H1 (cell line): ENCODE data around the gene CALY. TPM values are rescaled to one million over a fixed set of nuclear protein-coding genes. Genes with fewer than 3 reads are reported as not detected.

Source experiments
- CTCF ChIA-PET: fragments of 300-600 bp; sonication (Branson Sonifier 250); formaldehyde crosslinking; loops from one replicate; lab custom pipeline; 2021; ENCODE audit not compliant: partially characterized antibody; lab: Charles Lee
- POLR2A ChIA-PET: fragments of 300-600 bp; sonication (Branson Sonifier 250); formaldehyde crosslinking; loops from one replicate; lab custom pipeline; 2021; ENCODE audit warnings: inconsistent platforms; ENCODE audit not compliant: partially characterized antibody; lab: Charles Lee
- DNase-seq, 2 experiments: peaks; one replicate each; pipeline versions ENCODE4 v3.0.0 to v3.0.0-alpha.2; 2010 to 2022; ENCODE audit warnings: low spot score in 2 of 2, low read depth in 1 of 2, mixed read lengths in 1 of 2
- FAIRE-seq: peaks from 2 replicates; lab custom pipeline; 2011; peaks lifted over from hg19 to GRCh38; lab: Jason Lieb, UNC
- H2AFZ ChIP-seq: 2 replicates; pipeline ENCODE4 v1.8.1; 2012; ENCODE audit warnings: low read length, inconsistent platforms
- H2AK5ac ChIP-seq: 2 replicates; pipeline ENCODE4 v1.6.1; 2013; ENCODE audit warnings: low read depth, low read length
- H2BK120ac ChIP-seq: replicated peaks from 2 replicates; pipeline ENCODE3; 2013; ENCODE audit warnings: low read depth, low read length, inconsistent platforms
- H2BK12ac ChIP-seq: 2 replicates; pipeline ENCODE4 v1.6.1; 2013; ENCODE audit warnings: low read depth, low read length
- H2BK15ac ChIP-seq: 2 replicates; pipeline ENCODE4 v1.6.1; 2013; ENCODE audit warnings: low read length
- H2BK20ac ChIP-seq: 2 replicates; pipeline ENCODE4 v1.6.1; 2013; ENCODE audit warnings: low read length
- H2BK5ac ChIP-seq: 2 replicates; pipeline ENCODE4 v1.6.1; 2013; ENCODE audit warnings: low read depth, low read length
- H3K14ac ChIP-seq: 2 replicates; pipeline ENCODE4 v1.6.1; 2013; ENCODE audit warnings: inconsistent platforms; ENCODE audit not compliant: insufficient read length
- H3K18ac ChIP-seq: 2 replicates; pipeline ENCODE4 v1.6.1; 2013; ENCODE audit warnings: low read length; ENCODE audit errors: extremely low read depth
- H3K23ac ChIP-seq: 2 replicates; pipeline ENCODE4 v1.6.1; 2013; ENCODE audit warnings: inconsistent platforms; ENCODE audit not compliant: insufficient read length
- H3K23me2 ChIP-seq: 2 replicates; pipeline ENCODE4 v1.6.1; 2013; ENCODE audit warnings: low read depth, low read length
- H3K27ac ChIP-seq: 2 replicates; pipeline ENCODE4 v1.6.1; 2011; ENCODE audit warnings: low read depth, low read length, inconsistent platforms
- H3K27me3 ChIP-seq, 4 experiments: replicated peaks in 1 of 4; 1 replicate in 1 of 4; 2 replicates in 3 of 4; pipeline versions ENCODE4 v1.6.1 to v1.8.1; 2011 to 2013; ENCODE audit warnings: low read length in 3 of 4, mild to moderate bottlenecking in 3 of 4, inconsistent platforms in 2 of 4, mixed read lengths in 2 of 4, moderate library complexity in 1 of 4; ENCODE audit not compliant: control insufficient read depth in 3 of 4, insufficient read depth in 3 of 4; ENCODE audit errors: extremely low read depth in 1 of 4
- H3K36me3 ChIP-seq, 4 experiments: 2 replicates each; pipeline versions ENCODE4 v1.6.1 to v1.8.1; 2011 to 2013; ENCODE audit warnings: mild to moderate bottlenecking in 4 of 4, low read length in 3 of 4, moderate library complexity in 2 of 4, control low read depth in 1 of 4, inconsistent platforms in 1 of 4; ENCODE audit not compliant: insufficient read depth in 4 of 4, control insufficient read depth in 2 of 4
- H3K4ac ChIP-seq: replicated peaks from 2 replicates; pipeline ENCODE3; 2013; ENCODE audit warnings: low read length, low read depth, mixed read lengths, inconsistent platforms; ENCODE audit not compliant: insufficient read length
- H3K4me1 ChIP-seq, 4 experiments: replicated peaks in 1 of 4; 1 replicate in 1 of 4; 2 replicates in 3 of 4; pipeline versions ENCODE4 v1.6.1 to v1.8.1; 2011 to 2013; ENCODE audit warnings: low read length in 3 of 4, inconsistent platforms in 2 of 4, mixed read lengths in 1 of 4; ENCODE audit not compliant: insufficient read depth in 4 of 4, control insufficient read depth in 3 of 4
- H3K4me2 ChIP-seq, 2 experiments: 2 replicates each; pipeline versions ENCODE4 v1.6.1 to v1.8.1; 2011 to 2013; ENCODE audit warnings: low read depth in 2 of 2, low read length in 2 of 2, control low read depth in 1 of 2, inconsistent platforms in 1 of 2, mild to moderate bottlenecking in 1 of 2; ENCODE audit not compliant: insufficient read depth in 1 of 2
- H3K4me3 ChIP-seq, 4 experiments: fragments of 200-600, 300-600 bp in 1 of 4; sonication (generic), shearing (Covaris generic), sonication (Bioruptor Twin) in 1 of 4; 2 replicates each; pipeline versions ENCODE4 v1.5.1 to v1.8.1; 2011 to 2016; ENCODE audit warnings: low read length in 4 of 4, low read depth in 3 of 4, control low read depth in 2 of 4, inconsistent platforms in 2 of 4, mild to moderate bottlenecking in 2 of 4, mixed read lengths in 1 of 4, moderate library complexity in 1 of 4; ENCODE audit not compliant: insufficient read depth in 2 of 4; ENCODE audit errors: extremely low read depth in 1 of 4
- H3K56ac ChIP-seq: replicated peaks from 2 replicates; pipeline ENCODE3; 2013; ENCODE audit warnings: low read depth, mild to moderate bottlenecking, mixed read lengths, low read length, inconsistent platforms; ENCODE audit not compliant: insufficient read length
- H3K79me1 ChIP-seq: 2 replicates; pipeline ENCODE4 v1.6.1; 2013; ENCODE audit warnings: low read depth, low read length, control low read depth
- H3K79me2 ChIP-seq, 2 experiments: 2 replicates each; pipeline versions ENCODE4 v1.6.1 to v1.8.1; 2012 to 2013; ENCODE audit warnings: low read length in 2 of 2, mild to moderate bottlenecking in 2 of 2, inconsistent platforms in 1 of 2; ENCODE audit not compliant: insufficient read depth in 2 of 2, control insufficient read depth in 1 of 2
- H3K9ac ChIP-seq, 4 experiments: replicated peaks in 1 of 4; 1 replicate in 1 of 4; 2 replicates in 3 of 4; pipeline versions ENCODE4 v1.6.1 to v1.8.1; 2011 to 2013; ENCODE audit warnings: low read depth in 3 of 4, low read length in 3 of 4, control low read depth in 2 of 4, mild to moderate bottlenecking in 2 of 4, moderate library complexity in 2 of 4, inconsistent platforms in 1 of 4; ENCODE audit errors: extremely low read depth in 1 of 4
- H3K9me3 ChIP-seq, 2 experiments: 2 replicates each; pipeline versions ENCODE4 v1.6.1 to v1.8.1; 2012 to 2013; ENCODE audit warnings: mild to moderate bottlenecking in 2 of 2, moderate library complexity in 2 of 2, control low read depth in 1 of 2, inconsistent platforms in 1 of 2, low read depth in 1 of 2, low read length in 1 of 2, mixed read lengths in 1 of 2; ENCODE audit not compliant: insufficient read depth in 2 of 2
- H4K20me1 ChIP-seq, 2 experiments: replicated peaks in 1 of 2; 2 replicates each; pipeline versions ENCODE3 to v1.8.1; 2011 to 2013; ENCODE audit warnings: inconsistent platforms in 2 of 2, low read length in 2 of 2, mild to moderate bottlenecking in 1 of 2; ENCODE audit not compliant: insufficient read depth in 2 of 2, control insufficient read depth in 1 of 2
- H4K5ac ChIP-seq: 2 replicates; pipeline ENCODE4 v1.6.1; 2013; ENCODE audit warnings: low read length, low read depth, mixed read lengths, inconsistent platforms; ENCODE audit not compliant: insufficient read length
- H4K8ac ChIP-seq: 2 replicates; pipeline ENCODE4 v1.8.0; 2013; ENCODE audit warnings: mild to moderate bottlenecking, moderate library complexity, low read length, inconsistent platforms; ENCODE audit not compliant: insufficient read depth; ENCODE audit errors: extremely low read depth
- H4K91ac ChIP-seq: replicated peaks from 2 replicates; pipeline ENCODE3; 2013; ENCODE audit warnings: low read length, mixed read lengths, inconsistent platforms; ENCODE audit not compliant: insufficient read length
- CEBPB ChIP-seq: IDR thresholded peaks from 2 replicates; pipeline ENCODE4 v1.6.1; 2012; ENCODE audit warnings: low read depth, low read length
- FOSL1 ChIP-seq: IDR thresholded peaks from 2 replicates; pipeline ENCODE4 v1.6.1; 2011; ENCODE audit warnings: mild to moderate bottlenecking, low read depth, low read length, moderate library complexity; ENCODE audit not compliant: insufficient read depth
- GTF2F1 ChIP-seq: IDR thresholded peaks from 2 replicates; pipeline ENCODE4 v1.6.1; 2012; ENCODE audit warnings: low read depth, low read length, improper control_type of control experiment, borderline replicate concordance
- HDAC2 ChIP-seq, 2 experiments: fragments of 300-600 bp in 1 of 2; sonication (generic) in 1 of 2; IDR thresholded peaks; 2 replicates each; pipeline ENCODE4 v1.6.1; 2011 to 2012; ENCODE audit warnings: low read depth in 2 of 2, low read length in 2 of 2, mild to moderate bottlenecking in 2 of 2, moderate library complexity in 2 of 2, borderline replicate concordance in 1 of 2, inconsistent platforms in 1 of 2
- JUND ChIP-seq: IDR thresholded peaks from 2 replicates; pipeline ENCODE4 v1.6.1; 2011; ENCODE audit warnings: mild to moderate bottlenecking, improper control_type of control experiment, low read length
- POLR2A ChIP-seq, 2 experiments: IDR thresholded peaks; 1 replicate in 1 of 2; 2 replicates in 1 of 2; pipeline ENCODE4 v1.6.1; 2011; ENCODE audit warnings: low read depth in 2 of 2, low read length in 2 of 2, mild to moderate bottlenecking in 2 of 2; ENCODE audit errors: control extremely low read depth in 1 of 2
- POLR2AphosphoS5 ChIP-seq: IDR thresholded peaks from 2 replicates; pipeline ENCODE4 v1.6.1; 2011; ENCODE audit warnings: low read depth, low read length
- POU5F1 ChIP-seq: IDR thresholded peaks from 2 replicates; pipeline ENCODE4 v1.6.1; 2011; ENCODE audit warnings: low read depth, mild to moderate bottlenecking, low read length, moderate library complexity
- SIN3A ChIP-seq, 2 experiments: IDR thresholded peaks in 1 of 2; conservative IDR thresholded peaks in 1 of 2; 2 replicates each; pipeline ENCODE4 v1.6.1; 2011 to 2012; ENCODE audit warnings: low read length in 2 of 2, improper control_type of control experiment in 1 of 2, low read depth in 1 of 2, mild to moderate bottlenecking in 1 of 2
- WGBS, 2 experiments: shearing (Covaris generic) in 1 of 2; methylation state at CpG; one replicate each; pipeline versions ENCODE4 v1.1.6 to v1.1.7; 2013 to 2015; ENCODE audit warnings: low lambda C conversion rate in 2 of 2, mixed read lengths in 2 of 2, inconsistent platforms in 1 of 2, low coverage in 1 of 2, missing lambda C conversion rate in 1 of 2; ENCODE audit not compliant: insufficient replicate concordance in 2 of 2, insufficient coverage in 1 of 2, insufficient read length in 1 of 2; ENCODE audit errors: extremely low coverage in 1 of 2, missing lambda C conversion rate in 1 of 2; 5-methylcytosine and 5-hydroxymethylcytosine counted together
- polyA plus RNA-seq, 7 experiments: library from polyadenylated mRNA; depleted of rRNA in 3 of 7; stranded (reverse) in 5 of 7; unstranded in 2 of 7; fragments of >200 nt in 5 of 7; fragments of 200-250 nt in 2 of 7; gene quantifications; 1 replicate in 5 of 7; 2 replicates in 1 of 7; 4 replicates in 1 of 7; pipeline versions ENCODE4 v1.2.1 to v1.2.3, GENCODE V29; 2011 to 2013; ENCODE audit warnings: missing spikeins in 2 of 7, mixed read lengths in 2 of 7
- total RNA-seq: library from RNA; stranded (reverse); fragmentation: NEBNext Ultra II Directional; extraction: Animal tissue kit (Norgen Biotek cat#: 25700); gene quantifications from 2 replicates; pipeline ENCODE4 v1.2.1, GENCODE V29; 2021
- TF ChIP-seq, protein P1 (sequence below), 3 experiments: IDR thresholded peaks; 1 replicate in 2 of 3; 2 replicates in 1 of 3; pipeline versions ENCODE4 v1.5.1 to v1.6.1; 2011; ENCODE audit warnings: low read length in 3 of 3, mild to moderate bottlenecking in 3 of 3, inconsistent platforms in 2 of 3, low read depth in 1 of 3, moderate library complexity in 1 of 3; ENCODE audit not compliant: insufficient read depth in 1 of 3; ENCODE audit errors: control extremely low read depth in 1 of 3

CALY gene
- total and polyA plus RNA-seq, 2 of the 8 experiments (the other 6 are each of a cell fraction or from before 2014, with no cell fraction given), result 1.3 to 1.5 TPM

DNA sequence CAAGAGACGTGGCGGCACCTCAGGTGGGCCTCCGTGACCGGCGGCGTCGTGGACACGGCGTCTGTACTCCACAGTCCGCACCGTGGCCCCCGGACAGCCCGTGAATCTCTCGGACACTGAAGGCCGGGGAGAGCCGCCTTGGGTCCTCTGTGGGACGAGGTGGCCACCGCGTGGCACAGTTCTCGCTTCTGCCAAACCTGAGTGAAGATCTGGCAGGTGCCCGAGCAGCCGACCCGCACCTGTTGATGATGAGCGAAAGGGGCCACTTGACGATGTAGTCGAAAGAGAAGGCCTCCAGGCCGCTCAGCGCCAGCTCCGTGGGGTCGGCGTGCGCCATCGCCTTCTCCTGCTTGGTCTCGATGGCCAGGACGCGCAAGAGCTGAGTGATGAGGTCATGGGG lies 51.5 kb downstream of the CALY start:
- Histone ChIP-seq H2BK5ac (no peak overlapping the region), H4K8ac (no peak overlapping the region), H2BK12ac (no peak overlapping the region), H2BK15ac (no peak overlapping the region), H3K9ac (no peak overlapping the region), H3K4me3 (no peak overlapping the region), H3K4me2 (no peak overlapping the region), H3K9me3 (no peaks in the 10 kb centered on the region), H4K5ac (no peak overlapping the region), H3K79me2 (no peaks in the 10 kb centered on the region), H3K27me3 (no peaks in the 10 kb centered on the region), H2BK20ac (no peak overlapping the region), H3K79me1 (no peaks in the 10 kb centered on the region), H3K14ac (no peak overlapping the region), H3K18ac (no peak overlapping the region), H3K23ac (no peak overlapping the region), H3K36me3 (peaks cover 6 to 51% (median 24%) of the 10 kb centered on the region in 4 experiments), H3K56ac (no peak overlapping the region), H4K91ac (no peak overlapping the region), H3K4me1 (no peaks in the 10 kb centered on the region), H2AK5ac (no peak overlapping the region), H3K4ac (no peak overlapping the region), H4K20me1 (peaks cover 0 to 9% of the 10 kb centered on the region in 2 experiments), H3K27ac (no peak overlapping the region), H2BK120ac (no peak overlapping the region), H3K23me2 (no peaks in the 10 kb centered on the region), H2AFZ (no peak overlapping the region)
- TF ChIP-seq CEBPB (no peak), POLR2A (IDR thresholded peaks at IDR 0.05; ENCODE audit: control extremely low read depth in 1 of 2, low read depth in 2 of 2, low read length in 2 of 2) (no peak), FOSL1 (no peak), POLR2AphosphoS5 (no peak), HDAC2 (IDR thresholded peaks at IDR 0.05; ENCODE audit: borderline replicate concordance in 1 of 2, low read depth in 2 of 2, low read length in 2 of 2) (no peak), POU5F1 (no peak), SIN3A (conservative IDR thresholded peaks at IDR 0.05 in 1 of 2, IDR thresholded peaks at IDR 0.05 in 1 of 2; ENCODE audit: low read depth in 1 of 2, low read length in 2 of 2) (no peak), JUND (no peak), GTF2F1 (no peak)
- TF ChIP-seq, protein P1, sequence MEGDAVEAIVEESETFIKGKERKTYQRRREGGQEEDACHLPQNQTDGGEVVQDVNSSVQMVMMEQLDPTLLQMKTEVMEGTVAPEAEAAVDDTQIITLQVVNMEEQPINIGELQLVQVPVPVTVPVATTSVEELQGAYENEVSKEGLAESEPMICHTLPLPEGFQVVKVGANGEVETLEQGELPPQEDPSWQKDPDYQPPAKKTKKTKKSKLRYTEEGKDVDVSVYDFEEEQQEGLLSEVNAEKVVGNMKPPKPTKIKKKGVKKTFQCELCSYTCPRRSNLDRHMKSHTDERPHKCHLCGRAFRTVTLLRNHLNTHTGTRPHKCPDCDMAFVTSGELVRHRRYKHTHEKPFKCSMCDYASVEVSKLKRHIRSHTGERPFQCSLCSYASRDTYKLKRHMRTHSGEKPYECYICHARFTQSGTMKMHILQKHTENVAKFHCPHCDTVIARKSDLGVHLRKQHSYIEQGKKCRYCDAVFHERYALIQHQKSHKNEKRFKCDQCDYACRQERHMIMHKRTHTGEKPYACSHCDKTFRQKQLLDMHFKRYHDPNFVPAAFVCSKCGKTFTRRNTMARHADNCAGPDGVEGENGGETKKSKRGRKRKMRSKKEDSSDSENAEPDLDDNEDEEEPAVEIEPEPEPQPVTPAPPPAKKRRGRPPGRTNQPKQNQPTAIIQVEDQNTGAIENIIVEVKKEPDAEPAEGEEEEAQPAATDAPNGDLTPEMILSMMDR (IDR thresholded peaks at IDR 0.05; ENCODE audit: control extremely low read depth in 1 of 3, insufficient read depth in 1 of 3, low read depth in 1 of 3, low read length in 3 of 3), result no peak
- ChIA-PET POLR2A (interaction anchor here (1.1 kb wide), 1 partner anchor 13 kb away, joined by 3 read pairs; no protein-coding TSS in a partner anchor), CTCF (interaction anchor here (1.7 kb wide), 1 partner anchor 18 kb away, joined by 5 read pairs; no protein-coding TSS in a partner anchor)
- no peak for FAIRE-seq
- WGBS, 2 experiments, result 89% methylated on average over 36 of the region's 36 CpGs; no CpG with 5 or more reads in 1 of the 2 experiments
- no peak for DNase-seq
